Stimulated activated CD8-positive, alpha-beta memory T cell treated with anti-CD3 and anti-CD28 coated beads, Interleukin-15, amount 100 ng/mL, for 24 hours (primary cell): ENCODE measurements around the gene DYRK1B.
"Not testable (repeated sequence)": the region's sequence is repeated elsewhere in the genome, so short reads cannot be mapped to it uniquely, and the experiment has no call there.

Experiments used
- DNase-seq: peaks from one replicate; pipeline ENCODE4 v3.0.0-alpha.2; 2020; ENCODE audit warnings: low read depth

DYRK1B gene

DNA sequence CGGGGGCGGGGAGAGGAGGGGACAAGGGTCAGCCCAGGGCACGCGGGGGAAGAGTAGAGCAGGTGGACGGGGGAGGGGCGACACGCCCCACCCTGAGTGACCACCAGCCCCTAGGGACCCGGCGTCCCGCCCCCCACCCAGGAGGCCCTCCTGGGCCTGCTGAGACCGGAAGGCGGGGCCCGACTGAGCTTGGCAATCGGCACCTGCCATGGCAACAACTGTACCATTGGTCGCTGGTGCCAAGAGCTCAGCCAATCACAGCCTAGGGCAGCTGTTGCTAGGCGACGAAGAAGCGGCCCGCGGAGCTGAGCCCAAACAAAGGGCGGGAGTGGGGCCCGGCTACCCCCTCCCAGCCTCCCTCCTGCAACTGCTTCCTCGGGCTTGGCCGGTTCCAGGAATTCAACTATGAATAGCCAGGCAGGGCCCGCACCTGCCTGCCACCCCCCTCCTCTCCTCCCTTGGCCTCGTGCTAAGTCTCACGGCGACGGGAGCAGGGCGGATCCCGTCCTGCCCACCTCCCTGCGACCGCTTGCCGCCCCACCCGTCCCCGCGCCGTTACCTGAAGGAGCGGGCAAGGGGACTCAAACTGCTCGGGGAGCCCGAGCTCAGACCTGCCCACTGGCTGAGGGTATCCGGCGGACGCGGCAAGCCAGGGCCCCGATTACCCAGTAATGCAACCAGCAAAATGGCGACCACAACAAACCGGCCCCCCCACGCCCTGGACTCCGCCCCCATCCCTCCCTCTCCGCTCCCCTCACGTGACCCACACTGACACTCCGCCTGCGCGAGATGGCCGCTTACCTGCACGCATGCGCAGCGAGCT, at the start of gene DYRK1B:
Gene DYRK1B (minus strand): TSS at position 699 of the 823 bp plus-strand sequence. CDS start 2,295 bp downstream, outside the sequence.
- peak; percentile 89 for DNase-seq

- not testable (repeated sequence) for DNase-seq
Measured at GRCh38 chr19:39882645-39883044, 48.7 kb upstream of the DYRK1B start.

DNA sequence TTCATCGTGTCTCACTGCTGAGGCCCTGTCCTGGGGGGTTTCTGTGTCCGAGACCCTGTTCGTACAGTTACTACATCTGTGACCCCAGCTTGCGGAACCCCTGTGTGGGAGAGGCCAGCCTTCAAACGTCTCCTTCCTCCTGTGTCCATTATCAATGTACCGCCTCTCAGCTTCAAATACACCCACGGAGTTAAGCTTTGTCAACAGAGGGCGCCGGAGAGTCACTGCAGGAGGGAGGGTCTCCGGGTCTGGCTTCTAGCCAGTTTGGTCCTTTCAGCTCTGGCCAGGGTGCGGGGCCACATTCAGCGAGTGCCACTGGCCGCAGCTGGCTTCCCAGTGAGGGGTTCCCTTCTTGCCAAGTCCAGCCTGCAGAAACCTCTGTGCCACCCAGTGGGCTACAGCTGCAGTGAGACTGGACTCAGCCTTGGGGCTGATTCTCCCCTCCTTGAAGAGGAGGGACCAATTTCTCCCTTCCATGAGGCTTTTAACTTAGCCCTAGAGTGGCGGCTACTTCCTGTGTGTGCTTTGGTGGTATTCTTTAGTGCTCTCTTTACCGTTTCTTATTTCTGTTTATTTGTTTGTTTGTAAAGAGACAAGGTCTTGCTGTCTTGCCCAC, 47.6 kb upstream of the DYRK1B start:
- not testable (repeated sequence) for DNase-seq

DNA sequence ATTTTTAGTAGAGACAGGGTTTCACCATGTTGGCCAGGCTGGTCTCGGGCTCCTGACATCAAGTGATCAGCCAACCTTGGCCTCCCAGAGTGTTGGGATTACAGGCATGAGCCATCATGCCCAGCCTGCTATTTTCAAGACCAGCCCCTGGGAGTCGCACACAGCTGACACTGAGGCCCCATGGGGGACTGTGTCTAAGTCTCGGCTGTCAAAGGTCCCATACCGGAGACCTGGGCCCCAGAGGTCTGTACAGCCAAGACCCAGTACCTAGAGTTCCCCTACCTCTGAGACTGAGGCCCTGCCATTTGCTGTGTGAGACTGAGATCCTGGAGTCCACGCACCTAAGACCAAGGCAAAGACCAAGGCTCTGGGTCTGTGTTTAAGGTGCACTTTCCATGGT, 46.3 kb upstream of the DYRK1B start:
- not testable (repeated sequence) for DNase-seq

DNA sequence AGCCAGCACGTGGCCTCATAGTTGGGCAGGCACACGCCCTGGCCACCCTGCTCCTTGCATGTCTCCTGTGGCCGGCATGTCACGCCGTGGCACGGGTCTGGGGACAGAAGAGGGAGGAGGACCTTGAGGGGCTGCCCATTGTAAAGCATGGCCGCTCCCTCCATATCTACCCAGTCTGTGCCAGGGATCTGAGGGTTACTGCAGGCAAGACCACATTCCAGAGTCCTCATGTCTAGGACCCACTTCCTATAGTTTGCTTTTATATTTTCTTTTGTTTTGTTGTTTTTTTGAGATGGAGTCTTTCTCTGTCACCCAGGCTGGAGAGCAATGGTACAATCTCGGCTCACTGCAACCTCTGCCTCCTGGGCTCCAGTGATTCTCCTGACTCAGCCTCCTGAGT, 45.8 kb upstream of the DYRK1B start:
- not testable (repeated sequence) for DNase-seq

DNA sequence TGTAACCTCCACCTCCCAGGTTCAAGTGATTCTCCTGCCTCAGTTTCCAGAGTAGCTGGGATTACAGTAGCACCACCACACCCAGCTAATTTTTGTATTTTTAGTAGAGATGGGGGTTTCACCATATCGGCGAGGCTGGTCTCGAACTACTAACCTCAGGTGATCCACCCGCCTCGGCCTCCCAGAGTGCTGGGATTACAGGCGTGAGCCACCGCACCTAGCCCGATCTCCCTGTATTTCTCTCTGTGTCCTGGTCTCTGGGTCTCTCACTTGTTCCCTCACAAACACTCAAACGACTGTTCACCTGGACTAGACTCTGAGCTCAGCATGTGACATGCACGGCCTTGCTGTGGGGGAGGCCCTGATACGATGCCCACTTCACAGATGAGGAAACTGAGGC, 44.9 kb upstream of the DYRK1B start:
- DNase-seq = not testable (repeated sequence)

GRCh38 chr19:39878398-39878797, 44.4 kb upstream of the DYRK1B start:
- DNase-seq = no peak

- DNase-seq = not testable (repeated sequence)
Measured at GRCh38 chr19:39877982-39878381, 44.0 kb upstream of the DYRK1B start.

DNA sequence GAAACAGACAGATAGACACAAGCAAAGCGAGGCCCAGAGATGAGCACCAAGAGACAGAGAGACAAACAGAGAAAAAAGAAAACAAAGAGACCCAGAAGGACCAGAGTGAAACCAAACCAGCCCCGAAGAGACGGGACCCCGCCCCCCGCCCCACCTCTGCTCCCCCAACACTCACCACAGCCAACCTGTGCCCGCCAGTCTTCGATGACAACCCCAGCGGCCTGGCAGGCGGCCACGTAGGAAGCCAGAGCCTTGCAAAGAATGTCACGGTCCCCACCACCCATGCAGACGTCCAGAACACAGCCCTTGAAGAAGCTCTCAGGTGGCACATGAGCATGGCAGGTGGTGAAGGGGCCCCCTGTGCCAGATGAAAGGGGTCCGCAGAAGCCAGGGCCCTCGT, 43.5 kb upstream of the DYRK1B start:
- DNase-seq = not testable (repeated sequence)

- DNase-seq = not testable (repeated sequence)
Measured at GRCh38 chr19:39876486-39876885, 42.5 kb upstream of the DYRK1B start.

DNA sequence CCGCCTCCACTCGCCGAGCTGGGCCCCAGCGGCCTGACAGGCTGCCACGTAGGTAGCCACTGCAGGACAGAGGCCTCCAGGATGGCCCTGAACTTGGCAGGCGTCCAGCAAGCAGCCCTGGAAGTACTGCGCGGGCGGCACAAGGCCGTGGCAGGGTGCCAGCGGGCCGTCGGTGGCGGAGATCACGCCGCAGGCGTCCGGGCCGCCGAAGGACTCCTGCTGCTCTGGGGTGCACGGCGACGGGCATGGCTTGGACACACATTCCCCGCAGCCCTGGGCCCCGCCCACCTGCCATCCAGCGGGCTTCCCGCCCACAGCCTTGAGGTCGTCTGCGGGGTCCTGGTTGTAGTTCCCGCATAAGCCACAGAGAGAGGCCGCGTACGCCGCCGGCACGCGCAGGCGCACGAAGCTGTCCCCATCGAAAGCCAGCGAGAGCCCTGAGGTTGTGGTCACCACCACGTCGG, 41.5 kb upstream of the DYRK1B start:
- DNase-seq = not testable (repeated sequence)

DNA sequence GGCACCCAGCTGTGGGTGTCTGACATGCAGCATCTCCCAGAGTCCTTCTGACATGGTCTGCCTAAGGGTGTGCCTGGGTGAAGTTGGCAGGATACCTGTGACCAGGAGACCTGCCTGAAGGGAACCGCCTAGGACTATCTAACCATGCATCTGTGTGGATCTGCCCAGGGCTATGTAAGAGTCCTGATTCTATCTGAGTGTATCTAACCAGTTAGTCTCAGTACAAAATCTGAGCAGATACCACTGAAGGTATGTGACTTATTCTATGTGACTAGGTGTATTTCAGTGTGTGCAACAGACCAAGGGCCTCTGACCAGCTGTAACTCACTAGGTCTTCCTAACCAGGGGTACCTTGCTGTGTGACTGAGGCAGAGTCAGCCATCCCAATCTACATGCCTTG, 40.4 kb upstream of the DYRK1B start:
- no peak for DNase-seq

DNA sequence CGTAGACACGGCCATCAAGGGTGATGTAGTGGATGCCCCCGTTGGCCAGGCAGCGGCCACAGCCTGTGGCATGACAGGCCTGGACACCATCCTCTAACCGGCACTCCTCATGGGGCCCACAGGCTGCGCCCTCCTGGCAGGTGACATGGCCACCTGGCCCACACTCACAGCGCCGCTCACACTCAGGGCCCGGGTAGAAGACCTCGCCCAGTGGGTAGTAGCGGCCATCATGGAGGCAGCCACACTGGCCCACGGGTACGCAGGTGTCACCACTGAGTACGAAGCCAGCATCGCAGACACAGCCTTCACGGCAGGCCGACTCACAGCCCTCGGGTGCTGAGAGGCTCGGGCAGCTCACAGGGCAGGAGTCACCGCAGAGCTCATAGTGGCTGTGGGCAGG, 39.4 kb upstream of the DYRK1B start:
- no peak for DNase-seq

DNA sequence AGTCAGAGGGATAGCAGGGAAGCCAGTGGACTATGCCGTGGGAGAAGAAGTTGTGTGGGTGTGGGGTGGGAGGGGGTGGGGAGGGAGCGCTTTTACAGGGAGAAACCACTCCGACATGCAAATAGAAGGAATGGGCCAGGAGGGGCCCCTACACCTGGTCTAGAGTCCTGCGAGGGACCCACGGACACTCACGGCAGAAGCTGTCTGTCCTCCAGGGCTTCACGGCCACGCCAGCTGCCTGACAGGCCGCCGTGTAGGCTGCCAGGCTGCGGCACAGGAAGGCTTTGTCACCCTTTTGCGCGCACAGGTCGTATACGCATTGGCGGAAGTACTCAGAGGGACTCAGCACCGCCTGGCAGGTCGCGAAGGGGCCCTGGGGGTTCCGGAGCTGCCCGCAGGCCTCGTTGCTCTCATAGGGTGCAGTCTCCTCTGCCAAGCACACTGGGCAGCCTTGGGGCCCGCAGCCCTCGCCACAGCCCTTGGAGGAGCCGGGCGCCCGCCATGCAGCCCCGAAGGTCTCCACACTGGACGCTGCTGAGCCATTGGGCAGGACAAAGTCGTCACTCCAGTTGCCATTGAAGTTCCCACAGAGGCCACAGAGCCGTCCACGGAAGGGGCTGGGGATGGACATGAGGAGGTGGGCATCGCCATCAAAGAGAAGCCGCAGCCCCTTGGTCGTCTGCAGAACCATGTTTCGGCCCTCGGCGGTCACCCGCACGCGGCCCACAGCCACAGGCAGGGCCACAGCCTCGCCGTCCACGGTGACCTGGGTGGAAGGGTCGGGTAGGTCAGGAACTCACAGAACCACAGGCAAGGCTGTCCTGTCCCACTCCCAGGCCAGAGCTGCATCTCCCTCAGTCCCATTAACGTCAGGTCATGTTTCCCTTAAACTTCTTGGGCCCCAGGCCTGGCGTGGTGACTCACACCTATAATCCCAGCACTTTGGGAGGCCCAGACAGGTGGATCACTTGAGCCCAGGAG, 38.2 kb upstream of the DYRK1B start:
- DNase-seq = no peak

- no peak for DNase-seq
Measured at GRCh38 chr19:39871362-39871761, 37.4 kb upstream of the DYRK1B start.

GRCh38 chr19:39870171-39870971, 36.4 kb upstream of the DYRK1B start:
- DNase-seq = no peak

DNA sequence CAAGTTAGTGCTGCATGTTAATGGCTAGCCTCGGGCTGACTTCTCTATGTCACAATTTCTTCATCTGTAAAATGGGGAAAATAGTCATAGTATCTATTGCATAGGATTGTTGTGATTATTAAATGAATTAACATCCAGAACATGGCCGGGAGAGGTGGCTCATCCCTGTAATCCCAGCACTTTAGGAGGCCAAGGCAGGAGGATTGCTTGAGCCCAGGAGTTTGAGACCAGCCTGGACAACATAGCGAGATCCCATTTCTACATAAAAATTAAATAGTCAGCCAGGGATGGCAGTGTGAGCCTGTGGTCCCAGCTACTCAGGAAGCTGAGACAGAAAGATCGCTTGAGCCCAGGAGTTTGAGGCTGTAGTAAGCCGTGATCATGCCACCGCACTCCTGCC, 34.0 kb upstream of the DYRK1B start:
- no peak for DNase-seq

DNA sequence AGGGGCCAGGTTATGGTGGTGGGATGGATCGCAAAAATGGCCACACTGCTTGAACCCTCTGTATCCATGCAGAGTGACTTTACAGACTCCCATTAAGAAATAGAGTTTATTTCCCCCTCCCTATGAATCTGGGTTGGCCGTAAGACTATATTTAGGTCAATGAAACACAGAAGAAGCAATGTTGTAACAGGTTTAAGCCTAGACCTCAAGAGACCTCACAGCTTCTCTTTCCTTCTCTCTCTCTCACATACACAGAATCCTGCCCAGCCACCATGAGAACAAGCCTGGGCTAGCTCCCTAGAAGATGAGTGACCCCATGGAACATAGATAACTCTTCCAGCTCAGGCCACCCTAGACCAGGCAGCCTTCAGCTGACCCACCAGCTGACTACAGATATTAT, 33.2 kb upstream of the DYRK1B start:
- no peak for DNase-seq

DNA sequence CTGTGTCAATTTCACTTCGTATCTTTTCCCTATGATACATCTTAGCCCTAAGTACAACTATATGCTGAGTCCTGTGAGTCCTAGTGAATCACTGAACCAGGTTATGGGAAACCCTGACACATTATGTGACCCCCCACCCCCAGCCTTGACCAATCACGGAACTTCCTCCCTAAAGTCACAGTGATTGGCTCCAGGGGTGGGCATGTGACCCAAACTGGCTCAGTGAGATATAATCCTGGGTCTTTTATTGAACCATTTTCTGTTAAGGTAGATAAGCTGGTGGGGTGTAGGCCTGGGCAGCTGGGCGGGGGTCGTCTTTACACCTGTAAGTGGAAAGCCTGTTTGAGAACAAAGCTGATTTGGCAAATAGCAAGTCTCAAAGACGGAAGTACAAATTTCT, 32.0 kb upstream of the DYRK1B start:
- no peak for DNase-seq

DNA sequence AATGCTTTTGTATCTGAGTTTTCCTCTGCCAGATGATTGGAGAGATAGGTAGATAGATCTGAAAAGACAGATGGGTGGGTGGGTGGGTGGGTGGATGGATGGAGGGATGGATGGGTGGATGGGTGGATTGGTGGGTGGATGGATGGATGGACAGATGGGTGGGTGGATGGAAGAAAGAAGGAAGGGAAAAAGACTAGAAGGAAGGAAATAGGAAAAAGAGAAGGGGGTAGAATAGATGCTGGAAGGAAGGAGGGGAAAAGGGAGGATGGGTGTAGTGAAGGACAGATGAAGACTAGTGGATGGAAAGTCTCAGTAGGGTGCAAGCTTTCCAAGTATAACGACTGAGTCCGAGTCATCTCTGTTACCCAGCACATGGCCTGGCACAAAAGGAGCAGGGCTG, 31.2 kb upstream of the DYRK1B start:
- no peak for DNase-seq

DNA sequence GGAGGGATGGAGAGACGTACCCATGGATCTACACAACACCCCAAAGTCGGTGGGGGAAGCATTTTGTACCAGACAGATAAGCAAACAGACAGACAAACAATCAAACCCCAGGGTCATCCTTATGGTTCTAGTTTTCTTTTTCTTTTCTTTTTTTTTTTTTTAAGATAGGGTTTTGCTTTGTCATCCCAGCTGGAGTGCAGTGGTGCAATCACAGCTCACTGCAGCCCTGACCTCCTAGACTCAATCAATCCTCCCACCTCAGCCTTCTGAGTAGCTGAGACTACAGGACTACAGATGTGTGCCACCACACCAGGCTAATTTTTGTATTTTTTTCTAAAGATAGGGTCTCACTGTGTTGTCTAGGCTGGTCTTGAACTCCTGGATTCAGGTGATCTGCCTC, 30.2 kb upstream of the DYRK1B start:
- DNase-seq = no peak
